Mesodermal cell (in vitro differentiated cells): ENCODE results near the gene DMRT1.
"Not testable (repeated sequence)": the region's sequence is repeated elsewhere in the genome, so short reads cannot be mapped to it uniquely, and the experiment has no call there.

Experiments used
- H3K27ac ChIP-seq: 2 replicates; pipeline ENCODE4 v1.7.0; 2013; ENCODE audit warnings: mild to moderate bottlenecking, low read depth, low read length, moderate library complexity; ENCODE audit not compliant: severe bottlenecking
- H3K36me3 ChIP-seq: 2 replicates; pipeline ENCODE4 v1.7.1; 2013; ENCODE audit warnings: mild to moderate bottlenecking, low read length, moderate library complexity; ENCODE audit not compliant: control insufficient read depth, insufficient read depth
- H3K4me1 ChIP-seq: one replicate; pipeline ENCODE4 v1.7.1; 2013; ENCODE audit warnings: mild to moderate bottlenecking, low read length; ENCODE audit not compliant: insufficient read depth, control insufficient read depth, poor library complexity, severe bottlenecking
- H3K4me3 ChIP-seq: 2 replicates; pipeline ENCODE4 v1.7.0; 2013; ENCODE audit warnings: low read length, control low read depth, mild to moderate bottlenecking; ENCODE audit not compliant: insufficient read depth, poor library complexity, severe bottlenecking; ENCODE audit errors: extremely low read depth
- H3K9me3 ChIP-seq: 2 replicates; pipeline ENCODE4 v1.7.1; 2013; ENCODE audit warnings: mild to moderate bottlenecking, low read length, moderate library complexity; ENCODE audit not compliant: control insufficient read depth
- WGBS, 2 experiments: methylation state at CpG; one replicate each; pipeline ENCODE4 v1.1.5; 2013; ENCODE audit warnings: missing lambda C conversion rate in 2 of 2; ENCODE audit not compliant: insufficient coverage in 2 of 2; 5-methylcytosine and 5-hydroxymethylcytosine counted together

The DMRT1 gene

DNA sequence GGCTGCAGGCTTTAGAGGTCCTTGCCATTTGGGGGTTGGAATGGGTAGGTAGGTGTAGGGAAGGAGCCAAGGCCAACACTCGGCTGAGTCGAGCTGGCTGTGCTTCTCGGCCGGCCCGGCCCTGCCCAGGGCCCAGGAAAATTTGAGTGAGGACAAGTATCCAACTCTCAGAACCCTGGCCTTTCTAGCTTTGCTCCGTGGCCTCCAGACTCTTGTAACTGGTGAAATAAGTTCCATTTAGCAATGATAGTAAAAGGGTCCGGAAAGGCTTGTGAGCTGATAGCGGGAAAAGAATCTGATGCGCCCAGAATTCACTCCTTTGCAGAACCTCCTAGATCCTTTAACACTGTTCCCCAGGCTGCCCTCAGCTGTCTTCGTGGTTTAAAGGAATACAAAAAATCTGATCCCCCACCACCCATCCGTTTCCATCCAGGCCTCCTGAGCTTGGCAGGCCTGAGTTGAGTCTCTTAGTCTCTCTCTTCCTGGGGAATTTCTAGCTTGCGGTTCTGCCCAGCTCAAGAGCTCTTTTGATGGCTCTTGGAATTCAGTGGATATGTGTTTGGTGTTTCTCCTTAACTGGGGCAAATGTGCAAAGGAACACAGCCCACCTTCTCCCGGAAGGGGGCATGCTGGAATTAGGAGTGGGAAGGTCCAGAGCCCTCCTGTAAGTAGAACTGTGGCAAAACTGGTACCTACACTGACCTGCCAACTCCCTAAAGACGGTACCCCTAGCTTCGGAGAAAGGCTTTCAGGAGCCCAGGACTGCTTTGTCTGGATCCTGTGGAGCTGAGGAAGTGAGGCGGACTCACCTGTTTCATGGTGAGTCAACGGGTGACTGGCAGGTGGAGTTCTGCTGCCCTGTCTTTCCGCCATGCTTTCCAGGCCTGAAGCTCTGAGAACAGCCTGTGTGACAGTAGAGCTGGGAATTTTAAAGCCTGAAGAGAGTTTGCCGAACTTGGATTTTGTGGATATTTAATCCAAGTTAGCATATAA, 136.6 kb downstream of the DMRT1 start:
- no peaks in the 10 kb centered on the region for H3K9me3 ChIP-seq
- 16 to 20% methylated on average over 12 to 15 of the region's 19 CpGs for WGBS, 2 experiments
- H3K4me3 ChIP-seq: no peak overlapping the region
- no peak overlapping the region for H3K27ac ChIP-seq
- H3K4me1 ChIP-seq: peaks cover 4% of the 10 kb centered on the region
- H3K36me3 ChIP-seq: no peaks in the 10 kb centered on the region

DNA sequence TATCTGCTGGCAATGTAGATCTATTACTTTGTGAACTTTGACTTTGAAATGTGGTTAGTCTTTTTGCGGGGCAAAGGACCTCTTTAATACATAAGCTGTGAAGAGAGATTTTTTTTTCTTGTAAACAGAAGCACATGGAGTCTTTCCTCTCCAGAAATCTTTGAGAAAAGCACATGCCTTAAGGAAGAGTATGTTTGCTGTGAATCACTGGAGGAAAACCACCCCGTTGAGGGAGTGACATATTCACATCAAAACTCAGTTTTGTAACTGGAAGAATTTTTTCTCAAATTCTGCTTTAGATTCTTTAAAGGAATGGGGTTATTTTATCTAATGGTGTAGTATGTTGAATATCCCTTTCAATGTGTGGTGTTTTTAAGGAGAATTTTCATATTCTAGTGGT, 138.5 kb downstream of the DMRT1 start:
- H3K4me3 ChIP-seq: no peak overlapping the region
- H3K27ac ChIP-seq: no peak overlapping the region
- peaks cover 4% of the 10 kb centered on the region for H3K4me1 ChIP-seq
- 67% methylated on average over 1 of the region's 2 CpGs; no CpG with 5 or more reads in 1 of the 2 experiments for WGBS, 2 experiments
- H3K36me3 ChIP-seq: no peaks in the 10 kb centered on the region
- no peaks in the 10 kb centered on the region for H3K9me3 ChIP-seq

DNA sequence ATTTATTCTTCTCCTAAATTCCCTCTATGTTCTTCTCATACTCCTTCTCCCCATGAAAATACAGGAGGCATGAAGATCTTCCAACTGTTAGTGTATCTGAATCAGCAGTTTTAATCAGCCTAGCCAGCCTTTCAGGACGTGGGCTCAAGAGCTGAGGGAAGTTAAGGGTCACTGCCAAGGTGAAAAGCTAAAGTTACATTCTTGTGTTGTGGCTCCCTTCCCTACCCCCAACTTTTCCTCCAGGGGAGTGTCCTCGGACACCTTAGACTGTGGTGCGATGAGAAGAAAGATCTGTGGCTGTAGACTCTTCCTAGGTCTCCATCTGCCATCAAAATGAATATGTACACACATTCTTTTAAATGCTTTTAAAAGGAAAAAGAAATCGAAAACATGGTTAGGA, 139.1 kb downstream of the DMRT1 start:
- 21% methylated on average over 2 of the region's 4 CpGs; no CpG with 5 or more reads in 1 of the 2 experiments for WGBS, 2 experiments
- Histone ChIP-seq H3K9me3 (no peaks in the 10 kb centered on the region), H3K36me3 (no peaks in the 10 kb centered on the region), H3K4me3 (no peak overlapping the region), H3K27ac (no peak overlapping the region), H3K4me1 (peaks cover 4% of the 10 kb centered on the region)

DNA sequence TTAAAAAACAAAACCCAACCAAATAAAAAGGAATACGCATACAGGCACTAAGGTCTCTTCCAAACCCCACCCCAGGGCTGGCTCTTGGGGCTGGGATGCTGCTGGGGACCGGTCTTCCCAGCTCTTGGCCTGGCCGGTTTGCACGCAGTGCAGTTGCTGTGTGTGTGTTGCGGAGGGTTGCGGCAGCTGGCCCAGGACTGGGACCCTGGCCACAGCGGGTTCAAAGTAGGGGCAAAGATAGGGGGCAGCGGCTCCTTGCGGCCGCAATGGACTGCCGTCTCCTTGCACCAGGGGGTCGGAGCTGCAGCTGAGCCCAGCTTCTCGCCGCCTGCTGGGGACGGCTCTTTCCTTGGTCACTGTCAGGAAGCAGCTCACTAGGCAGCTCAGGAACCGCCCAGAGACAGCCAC, 140.0 kb downstream of the DMRT1 start:
- Histone ChIP-seq H3K9me3 (no peaks in the 10 kb centered on the region), H3K36me3 (no peaks in the 10 kb centered on the region)
- WGBS, 2 experiments: 7 to 9% methylated on average over 11 to 13 of the region's 16 CpGs

DNA sequence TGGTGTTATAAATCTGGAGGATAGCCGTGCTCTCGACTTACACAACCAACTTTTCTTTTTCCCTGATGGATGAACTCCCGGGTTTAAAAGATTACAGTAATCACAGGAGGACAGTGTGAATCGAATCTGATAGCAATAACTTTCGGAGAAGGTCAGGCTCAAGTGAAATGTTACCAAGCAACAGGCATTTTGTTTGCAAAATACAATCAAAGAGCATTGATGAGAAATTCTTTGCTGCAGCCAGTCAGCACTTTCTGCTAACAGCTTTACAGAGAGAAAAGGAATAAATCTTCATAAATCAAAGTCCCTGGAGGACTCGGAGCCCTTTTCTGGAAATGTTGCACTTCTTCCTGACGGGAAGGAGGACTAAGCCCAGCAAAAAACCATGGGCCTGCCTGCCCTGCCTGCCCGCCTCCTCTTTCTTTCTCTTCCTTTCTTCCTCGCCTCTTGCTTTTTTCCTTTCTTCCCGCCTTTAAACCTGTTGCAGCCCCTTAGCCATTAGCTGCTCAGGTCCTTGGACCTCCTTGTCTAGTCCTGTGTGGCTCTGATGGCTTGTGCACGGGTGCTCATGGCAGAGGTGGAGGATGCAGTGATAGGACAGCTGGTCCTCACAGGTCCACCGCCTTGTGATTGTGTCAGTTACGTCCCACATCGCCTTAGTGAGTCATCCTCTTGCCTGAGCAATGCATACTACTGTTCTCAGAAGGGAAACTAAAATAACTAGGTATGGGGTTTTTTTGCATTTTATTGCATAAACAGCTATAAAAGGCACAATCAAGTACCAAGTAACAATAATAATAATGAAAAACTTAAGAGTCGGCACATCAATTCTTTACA, 141.1 kb downstream of the DMRT1 start:
- no peak overlapping the region for H3K4me3 ChIP-seq
- no peak overlapping the region for H3K27ac ChIP-seq
- H3K9me3 ChIP-seq: no peaks in the 10 kb centered on the region
- H3K36me3 ChIP-seq: no peaks in the 10 kb centered on the region
- WGBS, 2 experiments: 64 to 77% methylated on average over 7 to 10 of the region's 15 CpGs
- no peaks in the 10 kb centered on the region for H3K4me1 ChIP-seq

More for the DNA sequence above, 140.0 kb downstream of the DMRT1 start:
- Histone ChIP-seq H3K27ac (no peak overlapping the region), H3K4me1 (peaks cover 1% of the 10 kb centered on the region), H3K4me3 (no peak overlapping the region)

DNA sequence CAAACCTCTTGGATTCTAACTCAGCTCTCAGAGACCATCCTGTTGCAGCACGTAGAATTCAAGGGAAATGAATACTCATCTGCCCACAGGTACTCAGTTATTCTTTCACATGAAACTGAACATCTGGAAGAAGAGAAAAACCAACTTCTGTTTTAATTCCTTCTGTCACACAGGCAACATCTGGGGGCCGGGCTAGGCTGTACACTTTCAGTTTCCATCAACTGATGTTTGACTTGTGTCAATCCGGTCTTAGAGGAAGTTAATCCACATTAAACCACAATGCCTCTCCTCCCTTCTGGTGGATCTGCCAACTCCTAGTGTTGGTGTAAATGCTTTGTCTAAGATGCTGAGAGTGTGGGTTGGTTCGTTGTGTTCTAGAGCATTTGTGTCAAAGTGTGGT, 152.5 kb downstream of the DMRT1 start:
- H3K27ac ChIP-seq: no peak overlapping the region
- H3K9me3 ChIP-seq: peaks cover 10% of the 10 kb centered on the region
- WGBS, 2 experiments: 55 to 100% methylated on average over 1 of the region's 4 CpGs
- H3K4me1 ChIP-seq: no peaks in the 10 kb centered on the region
- no peaks in the 10 kb centered on the region for H3K36me3 ChIP-seq
- H3K4me3 ChIP-seq: no peak overlapping the region

DNA sequence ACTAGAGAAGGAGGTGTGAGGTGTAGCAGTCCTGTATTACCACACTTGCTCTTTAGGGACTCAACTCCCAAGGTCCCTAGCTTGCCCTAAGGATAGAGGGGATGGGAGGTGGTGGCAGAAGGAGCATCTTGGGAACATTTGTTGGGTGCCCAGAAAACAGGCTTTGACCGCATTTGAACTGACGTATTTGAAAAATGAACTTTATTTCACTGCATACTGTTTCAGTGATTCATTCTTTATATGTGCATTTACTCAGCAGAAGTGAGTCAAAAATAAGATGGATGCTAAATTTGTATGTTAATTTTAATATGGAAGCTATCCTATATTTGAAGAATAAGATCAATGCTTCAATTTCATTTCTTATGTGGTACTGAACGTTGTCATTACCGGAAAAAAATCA, 153.7 kb downstream of the DMRT1 start:
- no peaks in the 10 kb centered on the region for H3K4me1 ChIP-seq
- H3K4me3 ChIP-seq: no peak overlapping the region
- peaks cover 17% of the 10 kb centered on the region for H3K9me3 ChIP-seq
- 94% methylated on average over 2 of the region's 4 CpGs; no CpG with 5 or more reads in 1 of the 2 experiments for WGBS, 2 experiments
- H3K27ac ChIP-seq: no peak overlapping the region
- no peaks in the 10 kb centered on the region for H3K36me3 ChIP-seq

DNA sequence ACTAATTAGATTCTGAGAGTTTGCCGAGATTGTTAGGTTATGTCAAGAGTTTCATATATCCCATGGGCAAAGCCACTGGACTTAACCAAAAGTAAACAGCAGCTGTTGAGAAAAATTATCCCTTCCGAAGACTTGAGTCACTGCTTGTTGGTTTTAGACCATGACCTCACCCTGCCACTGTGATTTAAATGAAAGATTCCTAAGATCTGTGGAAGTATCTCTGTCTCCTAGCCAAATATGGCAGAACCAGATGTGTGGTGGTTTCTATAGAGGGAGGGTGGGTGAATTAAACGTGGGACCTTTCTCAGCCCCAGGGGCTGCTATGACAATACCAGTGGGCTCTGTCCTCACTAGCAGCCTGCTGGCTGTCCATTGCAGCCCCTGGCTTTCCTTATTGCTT, 154.3 kb downstream of the DMRT1 start:
- Histone ChIP-seq H3K27ac (no peak overlapping the region), H3K36me3 (no peaks in the 10 kb centered on the region), H3K4me1 (no peaks in the 10 kb centered on the region), H3K4me3 (no peak overlapping the region), H3K9me3 (peaks cover 17% of the 10 kb centered on the region)
- 80 to 88% methylated on average over 2 of the region's 3 CpGs for WGBS, 2 experiments

DNA sequence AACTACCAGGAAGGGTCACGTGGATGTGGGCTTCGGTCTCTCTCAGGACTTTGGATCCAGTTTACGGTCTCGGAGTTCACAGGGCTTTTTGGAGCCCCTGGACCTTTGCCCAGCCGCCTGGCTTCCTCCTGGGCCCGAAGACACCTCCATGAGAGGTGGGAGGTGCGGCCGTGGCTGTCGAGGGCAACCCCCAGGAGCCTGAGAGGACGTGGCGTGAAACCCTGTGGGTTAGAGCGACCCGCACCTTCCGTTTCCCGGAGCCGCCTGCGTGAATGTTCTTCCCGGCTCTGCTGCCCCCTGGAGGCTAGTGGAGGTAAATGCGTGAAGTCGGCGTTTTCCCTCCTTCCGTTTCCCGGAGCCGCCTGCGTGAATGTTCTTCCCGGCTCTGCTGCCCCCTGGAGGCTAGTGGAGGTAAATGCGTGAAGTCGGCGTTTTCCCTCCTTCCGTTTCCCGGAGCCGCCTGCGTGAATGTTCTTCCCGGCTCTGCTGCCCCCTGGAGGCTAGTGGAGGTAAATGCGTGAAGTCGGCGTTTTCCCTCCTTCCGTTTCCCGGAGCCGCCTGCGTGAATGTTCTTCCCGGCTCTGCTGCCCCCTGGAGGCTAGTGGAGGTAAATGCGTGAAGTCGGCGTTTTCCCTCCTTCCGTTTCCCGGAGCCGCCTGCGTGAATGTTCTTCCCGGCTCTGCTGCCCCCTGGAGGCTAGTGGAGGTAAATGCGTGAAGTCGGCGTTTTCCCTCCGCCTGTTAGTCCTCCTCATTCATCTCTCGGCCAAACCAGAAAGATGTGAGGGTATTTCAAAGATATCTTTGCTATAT, 157.0 kb downstream of the DMRT1 start:
- H3K27ac ChIP-seq, H3K4me1 ChIP-seq, H3K36me3 ChIP-seq, H3K4me3 ChIP-seq: not testable (repeated sequence)
- WGBS, 2 experiments: 93 to 95% methylated on average over 11 of the region's 55 CpGs
- H3K9me3 ChIP-seq: peaks cover 17% of the 10 kb centered on the region

DNA sequence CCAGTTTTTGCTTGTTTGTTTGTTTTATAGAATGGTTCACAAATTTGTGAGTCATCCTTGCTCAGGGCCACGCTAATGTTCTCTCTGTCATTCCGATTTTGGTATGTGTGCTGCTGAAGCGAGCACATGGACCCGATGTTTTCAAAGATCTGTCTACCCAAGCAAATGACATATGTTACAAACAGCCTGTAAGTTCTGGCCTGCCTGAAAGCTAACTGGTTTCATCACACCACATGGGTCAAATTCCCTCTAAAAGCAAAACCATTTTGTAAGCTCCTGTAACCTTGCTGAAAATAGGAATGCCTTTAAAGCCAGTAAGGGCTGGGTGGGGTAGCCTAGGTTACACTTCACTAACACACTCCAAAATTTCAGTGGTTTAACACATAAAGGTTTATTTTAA, 160.3 kb downstream of the DMRT1 start:
- no peaks in the 10 kb centered on the region for H3K36me3 ChIP-seq
- no peak overlapping the region for H3K27ac ChIP-seq
- H3K4me1 ChIP-seq: no peaks in the 10 kb centered on the region
- H3K9me3 ChIP-seq: peaks cover 17% of the 10 kb centered on the region
- no peak overlapping the region for H3K4me3 ChIP-seq
- WGBS, 2 experiments: 95 to 96% methylated on average over 3 to 4 of the region's 4 CpGs
